Kidney (tissue), 14 donors: ENCODE results near the gene SNX6. TPM values are rescaled to one million over a fixed set of nuclear protein-coding genes. Genes with fewer than 3 reads are reported as not detected.

ENCODE experiments used
- DNase-seq, 5 donors: peaks; one replicate each; pipeline ENCODE4 v3.0.0-alpha.2; 2013 to 2020
- FAIRE-seq: peaks from 2 replicates; lab custom pipeline; 2012; peaks lifted over from hg19 to GRCh38; lab: Jason Lieb, UNC
- H3K27ac ChIP-seq, 2 donors: one replicate each; pipeline ENCODE4 v1.7.0; 2013; ENCODE audit warnings: low read depth in 2 of 2, low read length in 2 of 2, inconsistent platforms in 1 of 2
- H3K27me3 ChIP-seq: one replicate; pipeline ENCODE4 v1.7.1; 2013; ENCODE audit warnings: low read length, inconsistent platforms; ENCODE audit not compliant: control insufficient read depth, insufficient read depth
- H3K36me3 ChIP-seq, 3 donors: one replicate each; pipeline versions ENCODE4 v1.7.0 to v1.7.1; 2013; ENCODE audit warnings: low read length in 3 of 3, control low read depth in 1 of 3, inconsistent platforms in 1 of 3; ENCODE audit not compliant: insufficient read depth in 3 of 3, control insufficient read depth in 2 of 3
- H3K4me1 ChIP-seq, 3 donors: one replicate each; pipeline versions ENCODE4 v1.7.0 to v1.7.1; 2013; ENCODE audit warnings: low read length in 3 of 3, inconsistent platforms in 1 of 3, low read depth in 1 of 3; ENCODE audit not compliant: control insufficient read depth in 2 of 3, insufficient read depth in 2 of 3
- H3K4me3 ChIP-seq, 3 donors: one replicate each; pipeline versions ENCODE4 v1.7.0 to v1.8.1; 2013; ENCODE audit warnings: low read length in 3 of 3, control low read depth in 1 of 3, inconsistent platforms in 1 of 3
- H3K9ac ChIP-seq, 3 donors: one replicate each; pipeline versions ENCODE4 v1.7.0 to v1.7.1; 2013; ENCODE audit warnings: low read length in 3 of 3, control low read depth in 1 of 3, inconsistent platforms in 1 of 3
- H3K9me3 ChIP-seq, 3 donors: one replicate each; pipeline versions ENCODE4 v1.7.0 to v1.7.1; 2013; ENCODE audit warnings: low read length in 3 of 3, control low read depth in 1 of 3, inconsistent platforms in 1 of 3; ENCODE audit not compliant: control insufficient read depth in 2 of 3, insufficient read depth in 1 of 3
- CTCF ChIP-seq: IDR thresholded peaks from 3 replicates; pipeline ENCODE4 v1.5.1; 2012; ENCODE audit warnings: mild to moderate bottlenecking, moderate library complexity, borderline replicate concordance; ENCODE audit not compliant: insufficient read depth; ENCODE audit errors: extremely low read depth
- intact Hi-C: fragments of 100-400 bp; cut with DNase I; formaldehyde crosslinking; loops from one replicate; pipeline ENCODE4 v1.11.1; 2022
- polyA plus RNA-seq: library from polyadenylated mRNA; stranded (reverse); fragments of 350-450 nt; fragmentation: Illumina TruSeq; extraction: RNeasy Lipid Tissue Mini Kit (QIAGEN cat#74804); gene quantifications from one replicate; pipeline ENCODE4 v1.2.3, GENCODE V29; 2014; ENCODE audit warnings: low read depth, low replicate concordance; ENCODE audit not compliant: insufficient read depth
- total RNA-seq: library from RNA; stranded (reverse); fragmentation: NEBNext Ultra II Directional; extraction: Animal tissue kit (Norgen Biotek cat#: 25700); gene quantifications from one replicate; pipeline ENCODE4 v1.2.1, GENCODE V29; 2021
- donor health status: control.
- donor health status: control.
- donor health status: control.
- donor health status: control.
- donor health status: control.
- donor health status: DM: yes; HTN: yes; CAD: no.
- donor health status: Normal renal cell carcinoma (clear cell type).

The SNX6 gene
- total and polyA plus RNA-seq, 2 donors from 2014 or later = 46.1 to 83.2 TPM

GRCh38 chr14:34615507-34615906 lies 14.4 kb downstream of the SNX6 start:
- H3K27me3 ChIP-seq = no peaks in the 10 kb centered on the region
- peaks cover 0 to 8% (median 0%) of the 10 kb centered on the region in 3 donors for H3K36me3 ChIP-seq
- FAIRE-seq = no peak
- H3K9me3 ChIP-seq = no peaks in the 10 kb centered on the region
- TF ChIP-seq CTCF = no peak
- DNase-seq = peak in 1 of 5 donors; percentile 11
- H3K4me1 ChIP-seq = no peaks in the 10 kb centered on the region
- H3K4me3 ChIP-seq = no peak overlapping the region
- H3K9ac ChIP-seq = no peak overlapping the region
- intact Hi-C loops = no loop called here
- no peak overlapping the region for H3K27ac ChIP-seq

- Histone ChIP-seq H3K36me3 (peaks cover 0 to 8% (median 0%) of the 10 kb centered on the region in 3 donors), H3K27ac (no peak overlapping the region), H3K9me3 (no peaks in the 10 kb centered on the region), H3K4me3 (no peak overlapping the region), H3K9ac (no peak overlapping the region), H3K27me3 (no peaks in the 10 kb centered on the region), H3K4me1 (no peaks in the 10 kb centered on the region)
- no peak for FAIRE-seq
- TF ChIP-seq CTCF = no peak
- intact Hi-C loops = no loop called here
- DNase-seq = peak in 1 of 5 donors; percentile 11
These were observed 15.3 kb downstream of the SNX6 start for GRCh38 chr14:34614638-34615037.

GRCh38 chr14:34610101-34610500 lies 19.8 kb downstream of the SNX6 start:
- no peaks in the 10 kb centered on the region for H3K4me1 ChIP-seq
- TF ChIP-seq CTCF = no peak
- intact Hi-C loops = no loop called here

GRCh38 chr14:34605461-34605860 lies 24.5 kb downstream of the SNX6 start:
- H3K27me3 ChIP-seq = no peaks in the 10 kb centered on the region
- FAIRE-seq = no peak
- H3K9me3 ChIP-seq = no peaks in the 10 kb centered on the region
- H3K9ac ChIP-seq = no peak overlapping the region
- peaks cover 0 to 37% (median 5%) of the 10 kb centered on the region in 3 donors for H3K36me3 ChIP-seq
- no peak overlapping the region for H3K4me3 ChIP-seq
- intact Hi-C loops = no loop called here
- no peak for DNase-seq
- no peak for TF ChIP-seq CTCF
- no peaks in the 10 kb centered on the region for H3K4me1 ChIP-seq
- no peak overlapping the region for H3K27ac ChIP-seq

More at GRCh38 chr14:34610101-34610500, 19.8 kb downstream of the SNX6 start:
- Histone ChIP-seq H3K27me3 (no peaks in the 10 kb centered on the region), H3K9me3 (no peaks in the 10 kb centered on the region), H3K36me3 (peaks cover 0 to 20% (median 2%) of the 10 kb centered on the region in 3 donors), H3K9ac (no peak overlapping the region), H3K27ac (no peak overlapping the region), H3K4me3 (no peak overlapping the region)
- FAIRE-seq = no peak
- no peak for DNase-seq
